DMS 273 treated with DMSO at 0.1 percent for 48 hours (cell line): ENCODE results near the gene LRRC52.

Experiments
- DNase-seq: peaks from one replicate; lab custom pipeline; 2025; lab: John Stamatoyannopoulos, UW

LRRC52 gene

GRCh38 chr1:165537356-165538109, 6.3 kb upstream of the LRRC52 start:
- no peak for DNase-seq

GRCh38 chr1:165539306-165539705, 4.5 kb upstream of the LRRC52 start:
- DNase-seq: no peak

GRCh38 chr1:165539908-165540307, 3.9 kb upstream of the LRRC52 start:
- DNase-seq: no peak

DNA sequence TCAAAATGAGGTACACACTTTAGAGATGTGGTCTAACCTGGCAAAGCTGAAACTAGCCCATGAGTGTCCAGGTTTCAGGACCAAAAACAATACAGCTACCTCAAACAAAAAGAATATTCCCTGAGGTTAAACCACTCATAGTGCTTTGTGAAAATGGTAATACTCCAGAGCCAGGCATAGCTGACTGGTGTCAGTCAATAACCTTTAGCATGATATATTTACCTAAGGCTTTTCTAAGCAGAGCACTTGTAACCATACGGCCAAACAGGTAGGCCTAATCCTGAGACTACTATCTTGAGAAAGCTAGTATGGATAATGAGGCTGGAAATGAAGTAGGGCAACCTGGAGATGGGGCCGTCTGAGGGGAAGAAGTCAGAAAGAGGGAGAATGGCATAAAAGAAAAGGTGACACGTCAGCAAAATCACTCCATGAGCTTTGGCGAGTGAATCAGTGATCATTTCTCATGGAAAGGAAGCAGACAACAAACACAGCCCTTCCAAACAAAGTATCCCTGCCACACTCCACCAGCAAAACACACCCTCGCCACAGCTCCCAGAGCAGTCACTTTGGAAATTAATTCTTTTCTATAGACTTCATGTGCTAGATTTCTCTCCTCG, 1.7 kb upstream of the LRRC52 start:
- DNase-seq: no peak

GRCh38 chr1:165542647-165543046, 1.2 kb upstream of the LRRC52 start:
- DNase-seq: no peak

GRCh38 chr1:165544996-165545395, 1.2 kb downstream of the LRRC52 start:
- no peak for DNase-seq

GRCh38 chr1:165545974-165546373, 2.2 kb downstream of the LRRC52 start:
- no peak for DNase-seq

- DNase-seq: no peak
Observed at GRCh38 chr1:165549973-165550372, 6.2 kb downstream of the LRRC52 start.

DNA sequence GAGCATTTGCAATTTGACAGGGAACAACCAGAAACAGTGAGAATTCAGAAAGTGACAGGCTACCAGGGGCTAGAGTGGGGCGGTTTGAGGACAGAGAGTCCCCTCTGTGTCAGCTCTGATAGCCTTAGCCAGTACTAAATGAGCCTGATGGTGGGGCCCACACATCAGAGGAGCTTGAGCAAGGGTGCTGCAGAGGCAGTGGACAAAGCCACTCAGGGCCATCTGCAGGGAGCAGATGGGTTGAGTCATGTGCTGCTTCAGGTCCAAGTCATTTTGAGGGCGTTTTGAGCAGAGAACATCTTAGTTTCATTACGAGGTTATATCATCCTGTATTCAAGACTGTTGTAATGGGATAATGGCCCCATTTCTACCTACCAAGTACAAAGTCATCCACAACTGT, 7.7 kb downstream of the LRRC52 start:
- DNase-seq: no peak

GRCh38 chr1:165560883-165561656, 17.3 kb downstream of the LRRC52 start:
- no peak for DNase-seq

DNA sequence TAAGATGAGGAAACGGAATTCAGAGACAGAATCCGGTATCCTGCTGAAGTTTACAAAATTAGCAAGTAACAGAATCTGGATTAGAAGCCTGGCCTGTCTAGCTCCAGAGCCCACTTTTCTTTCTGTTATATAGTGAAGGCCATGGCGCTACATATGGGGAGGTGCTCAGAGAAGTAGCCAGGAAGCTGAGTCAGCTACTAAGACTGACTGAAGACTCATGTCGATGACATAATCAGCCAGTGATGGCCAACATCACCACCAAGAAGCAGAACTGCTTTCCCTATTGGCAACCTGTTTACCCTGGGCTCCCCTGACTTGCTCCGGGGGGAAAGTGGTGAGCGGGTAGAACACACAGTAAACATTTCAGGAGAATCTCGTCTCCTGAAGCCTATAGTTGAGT, 18.8 kb downstream of the LRRC52 start:
- DNase-seq: no peak

DNA sequence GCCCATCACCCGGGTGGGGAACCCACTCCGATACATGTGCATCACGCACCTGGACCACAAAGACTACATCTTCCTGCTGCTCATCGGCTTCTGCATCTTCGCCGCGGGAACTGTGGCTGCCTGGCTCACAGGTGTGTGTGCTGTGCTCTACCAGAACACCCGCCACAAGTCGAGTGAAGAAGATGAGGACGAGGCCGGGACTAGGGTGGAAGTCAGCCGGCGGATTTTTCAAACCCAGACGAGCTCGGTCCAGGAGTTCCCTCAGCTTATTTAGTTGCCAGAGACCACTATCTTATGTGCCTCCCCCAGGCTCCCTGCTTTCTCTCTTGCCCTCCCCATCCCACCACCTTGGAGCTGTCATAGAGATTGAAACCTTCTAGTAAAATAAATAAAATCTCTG, 19.8 kb downstream of the LRRC52 start:
- no peak for DNase-seq

DNA sequence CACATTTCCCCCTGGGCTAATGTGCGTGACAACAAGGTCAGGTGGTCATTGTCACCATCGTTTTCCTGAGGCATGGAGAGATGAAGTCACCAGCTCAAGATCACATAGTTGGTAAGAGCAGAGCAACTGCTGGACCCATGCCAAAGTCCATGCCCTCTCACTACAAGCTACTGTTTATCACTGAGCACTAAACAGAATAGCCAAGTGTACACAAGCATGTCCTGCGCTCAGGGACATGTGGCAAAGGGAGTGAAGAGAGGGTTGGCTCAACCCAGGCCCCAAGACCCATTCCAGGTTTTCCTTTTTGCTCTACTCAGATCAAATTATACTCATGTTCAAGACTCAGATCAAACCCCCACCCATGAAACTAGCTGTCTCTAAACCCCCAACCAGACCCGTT, 20.8 kb downstream of the LRRC52 start:
- DNase-seq: no peak

DNA sequence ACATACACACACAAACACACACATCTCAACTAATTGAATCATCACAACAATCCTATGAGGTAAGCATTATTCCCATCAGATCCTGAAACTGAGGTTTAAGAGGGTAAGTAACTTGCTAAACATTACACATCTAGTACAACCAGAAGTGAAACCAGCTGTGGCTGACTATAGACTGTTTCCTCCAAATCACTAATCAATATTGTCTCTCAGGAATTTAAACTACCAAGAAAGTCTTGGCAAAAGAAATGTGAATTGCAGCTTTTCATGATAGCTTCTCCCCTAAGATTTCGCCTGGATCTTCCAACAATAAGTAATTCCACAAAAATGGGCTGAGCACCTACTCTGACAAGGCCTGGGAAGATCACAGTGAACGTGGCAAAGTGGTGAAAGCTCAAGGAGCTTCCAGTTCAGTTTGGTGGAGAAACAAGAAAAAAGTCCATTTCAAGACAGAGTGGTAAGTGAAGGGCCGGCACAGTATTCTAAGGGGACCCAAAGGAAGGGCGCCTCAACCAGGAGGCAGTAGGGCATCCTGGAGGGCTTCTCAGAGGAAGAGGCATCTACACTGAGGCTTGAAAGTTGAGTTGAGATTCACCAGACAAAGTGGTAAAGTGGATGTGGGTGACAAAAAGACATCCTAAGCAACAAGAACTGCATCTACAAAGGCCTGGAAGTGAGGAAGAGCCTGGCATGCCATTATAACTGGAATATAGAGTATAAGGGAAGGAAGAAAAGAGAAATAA, 22.1 kb downstream of the LRRC52 start:
- DNase-seq: no peak

DNA sequence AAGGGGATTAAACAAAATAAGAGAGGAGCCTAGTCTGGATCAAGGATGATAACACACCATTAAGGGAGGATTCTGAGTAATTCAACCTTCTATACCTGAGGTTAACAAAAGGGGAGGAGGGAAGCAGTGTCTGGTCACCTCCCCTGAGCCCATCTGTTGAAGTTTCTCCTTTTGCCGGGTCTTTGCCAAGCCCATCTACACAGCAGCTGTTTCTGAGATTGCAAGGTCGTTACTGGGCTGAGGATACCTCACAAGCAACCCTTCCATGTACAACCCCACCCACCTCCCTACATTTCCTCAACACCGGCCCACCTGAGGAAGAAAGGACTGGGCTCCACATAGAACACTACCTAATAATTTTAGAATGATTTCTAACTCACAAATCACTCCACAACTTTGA, 26.3 kb downstream of the LRRC52 start:
- peak; percentile 55 for DNase-seq

DNA sequence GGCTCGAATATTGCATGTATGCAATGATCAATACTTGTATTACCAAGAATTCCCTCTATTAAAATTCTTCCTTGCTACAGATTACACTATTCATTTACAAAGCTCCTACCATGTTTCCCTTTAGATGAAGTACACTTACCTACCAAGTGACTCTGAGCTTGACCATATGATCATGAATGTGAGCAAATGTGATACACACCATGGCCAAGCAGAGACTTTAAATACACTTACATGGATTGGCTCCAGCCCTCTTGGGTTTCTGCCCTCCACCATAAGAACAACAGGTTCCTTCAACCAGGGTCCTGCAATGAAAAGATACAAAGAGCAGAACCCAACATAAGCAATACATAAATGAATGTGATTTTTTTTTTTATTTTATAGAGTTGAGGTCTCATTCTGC, 30.0 kb downstream of the LRRC52 start:
- DNase-seq: no peak

- no peak for DNase-seq
Observed at GRCh38 chr1:165574295-165574694, 30.5 kb downstream of the LRRC52 start.

- no peak for DNase-seq
Observed at GRCh38 chr1:165575468-165576099, 31.8 kb downstream of the LRRC52 start.

GRCh38 chr1:165576536-165576935, 32.7 kb downstream of the LRRC52 start:
- DNase-seq: no peak

DNA sequence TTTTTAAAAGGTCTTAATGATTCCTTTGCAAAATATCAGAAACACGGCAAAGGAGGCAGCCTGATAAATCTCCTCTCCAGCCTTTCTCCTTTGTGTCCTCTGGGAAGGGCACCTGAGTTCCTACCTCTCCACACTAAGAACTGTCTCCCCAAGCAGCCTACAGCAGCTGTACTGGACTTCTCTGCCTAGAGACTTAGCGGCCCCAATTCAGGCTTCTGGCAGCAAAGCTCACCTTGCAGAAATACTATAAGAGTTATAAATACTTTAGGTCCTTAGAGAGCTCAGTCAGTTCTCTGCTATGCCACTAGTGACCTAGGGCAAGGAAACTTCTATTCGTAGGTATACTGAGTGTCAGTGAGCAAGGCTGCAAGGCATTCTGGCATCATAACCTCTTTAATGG, 33.9 kb downstream of the LRRC52 start:
- DNase-seq: no peak

DNA sequence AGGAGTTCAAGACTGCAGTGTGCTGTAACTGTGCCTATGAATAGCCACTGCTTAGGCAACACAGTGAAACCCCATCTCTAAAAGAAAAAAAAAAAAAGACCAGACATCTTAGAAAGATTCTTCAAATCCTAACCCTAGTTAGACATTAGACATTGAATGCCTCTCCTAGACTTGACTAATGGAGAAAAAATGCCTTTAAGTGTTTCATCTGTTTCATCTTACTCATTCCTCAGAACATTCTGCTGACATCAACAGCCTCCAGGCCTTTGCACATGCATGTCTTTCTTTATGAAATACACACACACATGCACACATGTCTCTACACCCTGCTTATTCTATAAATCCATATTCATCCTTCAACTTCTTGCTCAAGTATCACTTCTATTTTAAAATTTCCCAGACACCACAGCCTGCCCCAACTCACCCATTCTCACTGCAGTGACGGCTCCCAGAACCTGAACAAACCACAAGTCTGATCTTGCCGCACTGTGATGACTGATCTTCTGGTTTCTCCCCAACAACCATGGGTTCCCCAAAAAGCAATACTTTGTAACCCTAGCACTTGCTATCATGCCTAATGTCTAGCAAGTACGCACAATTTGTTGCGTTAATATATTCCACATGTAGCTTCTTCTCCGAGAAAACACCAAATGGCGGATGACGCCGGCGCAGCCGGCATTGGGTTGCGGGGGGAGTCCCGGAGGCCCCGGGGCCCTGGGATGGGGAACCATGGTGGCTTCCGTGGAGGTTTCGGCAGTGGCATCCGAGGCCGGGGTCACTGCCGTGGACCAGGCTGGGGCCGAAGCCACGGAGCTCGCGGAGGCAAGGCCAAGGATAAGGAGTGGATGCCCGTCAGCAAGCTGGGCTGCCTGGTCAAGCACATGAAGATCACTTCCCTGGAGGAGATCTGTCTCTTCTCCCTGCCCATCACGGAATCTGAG, 37.4 kb downstream of the LRRC52 start:
- DNase-seq: no peak
